HCT116 (cell line): ENCODE measurements around the gene SEC61G.

Experiments used
- CEBPB ChIP-seq: IDR thresholded peaks from 2 replicates; pipeline ENCODE4 v1.6.1; 2012; ENCODE audit warnings: low read depth
- CTCF ChIP-seq, 3 experiments: fragments of 200-600 bp in 1 of 3; sonication (generic) in 1 of 3; IDR thresholded peaks in 2 of 3; conservative IDR thresholded peaks in 1 of 3; 2 replicates each; pipeline ENCODE4 v1.5.1; 2012 to 2017; ENCODE audit warnings: low read depth in 2 of 3, low read length in 2 of 3, antibody characterized with exemption in 1 of 3, borderline replicate concordance in 1 of 3, control low read depth in 1 of 3, mild to moderate bottlenecking in 1 of 3, mixed read lengths in 1 of 3, mixed run types in 1 of 3, moderate library complexity in 1 of 3; ENCODE audit not compliant: insufficient read depth in 1 of 3
- EGR1 ChIP-seq: IDR thresholded peaks from 2 replicates; pipeline ENCODE4 v1.6.1; 2012; ENCODE audit warnings: low read depth
- EZH2 ChIP-seq: fragments of 200-600 bp; sonication (generic); IDR thresholded peaks from 2 replicates; pipeline ENCODE4 v1.6.1; 2017; ENCODE audit warnings: antibody characterized with exemption, mixed run types
- EZH2phosphoT487 ChIP-seq: fragments of 200-600 bp; IDR thresholded peaks from 2 replicates; pipeline ENCODE4 v1.6.1; 2018; ENCODE audit warnings: antibody characterized with exemption, borderline replicate concordance
- FOSL1 ChIP-seq: IDR thresholded peaks from 2 replicates; pipeline ENCODE4 v1.6.1; 2012; ENCODE audit warnings: low read depth
- POLR2A ChIP-seq: IDR thresholded peaks from 2 replicates; pipeline ENCODE4 v1.7.0; 2011; ENCODE audit warnings: borderline replicate concordance; ENCODE audit not compliant: insufficient read depth, insufficient read length; ENCODE audit errors: extremely low read depth
- POLR2AphosphoS5 ChIP-seq: IDR thresholded peaks from 2 replicates; pipeline ENCODE4 v1.6.1; 2011; ENCODE audit warnings: mild to moderate bottlenecking, low read depth, low read length, moderate library complexity
- REST ChIP-seq: IDR thresholded peaks from 2 replicates; pipeline ENCODE4 v1.6.1; 2012; ENCODE audit warnings: low read depth
- SP1 ChIP-seq: IDR thresholded peaks from 2 replicates; pipeline ENCODE4 v1.6.1; 2012; ENCODE audit warnings: low read depth
- SRF ChIP-seq: IDR thresholded peaks from 2 replicates; pipeline ENCODE4 v1.6.1; 2012; ENCODE audit warnings: low read depth
- ZFX ChIP-seq: fragments of 450-650 bp; IDR thresholded peaks from 2 replicates; pipeline ENCODE4 v1.6.1; 2017

- no peak for TF ChIP-seq CTCF (IDR thresholded peaks at IDR 0.05 in 2 of 3, conservative IDR thresholded peaks at IDR 0.05 in 1 of 3; ENCODE audit: borderline replicate concordance in 1 of 3, insufficient read depth in 1 of 3, low read depth in 2 of 3, low read length in 2 of 3)
- no peak for TF ChIP-seq POLR2A
- TF ChIP-seq EZH2, result no peak
- TF ChIP-seq CEBPB, result no peak
- TF ChIP-seq EZH2phosphoT487, result no peak
- no peak for TF ChIP-seq REST
- TF ChIP-seq EGR1, result no peak
- TF ChIP-seq ZFX, result no peak
- TF ChIP-seq FOSL1, result no peak
- TF ChIP-seq SRF, result no peak
- TF ChIP-seq SP1, result no peak
- no peak for TF ChIP-seq POLR2AphosphoS5
Measured at GRCh38 chr7:54728411-54728810, 30.6 kb downstream of the SEC61G start.
